HepG2 (cell line): ENCODE measurements around the gene MICB. TPM values are rescaled to one million over a fixed set of nuclear protein-coding genes. Genes with fewer than 3 reads are reported as not detected.

Experiments used
- CREM ChIP-seq, 2 experiments: sonication (generic) in 1 of 2; formaldehyde crosslinking in 1 of 2; IDR thresholded peaks; 2 replicates each; pipeline versions ENCODE4 v1.4.0 to v1.6.1; 2016 to 2020; ENCODE audit warnings: antibody characterized with exemption in 1 of 2, mild to moderate bottlenecking in 1 of 2, missing genetic modification reagents in 1 of 2
- ESRRA ChIP-seq: sonication (generic); formaldehyde crosslinking; IDR thresholded peaks from 2 replicates; pipeline ENCODE4 v1.5.1; 2020; ENCODE audit warnings: mild to moderate bottlenecking, low read depth, missing genetic modification reagents
- FOSL1 ChIP-seq: sonication (generic); formaldehyde crosslinking; IDR thresholded peaks from 2 replicates; pipeline ENCODE4 v1.9.0; 2021; ENCODE audit warnings: missing genetic modification reagents, borderline replicate concordance
- KAT7 ChIP-seq: IDR thresholded peaks from 2 replicates; pipeline ENCODE4 v1.6.1; 2018; ENCODE audit warnings: borderline replicate concordance, missing compliant biosample characterization
- MATR3 ChIP-seq: sonication (generic); formaldehyde crosslinking; IDR thresholded peaks from 2 replicates; pipeline ENCODE4 v1.4.0; 2020; ENCODE audit warnings: missing genetic modification reagents
- PCBP1 ChIP-seq: fragments of 200-400 bp; formaldehyde crosslinking; IDR thresholded peaks from 2 replicates; pipeline ENCODE4 v1.6.1; 2017; ENCODE audit warnings: mild to moderate bottlenecking, low read depth, low read length, borderline replicate concordance
- TFDP1 ChIP-seq: IDR thresholded peaks from 2 replicates; pipeline ENCODE4 v1.6.1; 2016; ENCODE audit warnings: missing compliant biosample characterization, missing genetic modification reagents, borderline replicate concordance
- ZFYVE20 ChIP-seq: sonication (generic); formaldehyde crosslinking; IDR thresholded peaks from 2 replicates; pipeline ENCODE4 v1.8.0; 2023; ENCODE audit warnings: low read depth, mild to moderate bottlenecking, moderate library complexity, missing genetic modification reagents, borderline replicate concordance
- ZKSCAN8 ChIP-seq: IDR thresholded peaks from 2 replicates; pipeline ENCODE4 v1.6.1; 2016; ENCODE audit warnings: borderline replicate concordance, missing genetic modification reagents, missing compliant biosample characterization
- ZNF136 ChIP-seq: sonication (generic); formaldehyde crosslinking; IDR thresholded peaks from 2 replicates; pipeline ENCODE4 v1.8.1; 2022; ENCODE audit warnings: low read depth, mild to moderate bottlenecking, moderate library complexity, missing genetic modification reagents
- ZNF282 ChIP-seq: fragments of 450-650 bp; IDR thresholded peaks from 2 replicates; pipeline ENCODE4 v1.6.1; 2018; ENCODE audit not compliant: partially characterized antibody
- ZNF34 ChIP-seq: sonication (generic); formaldehyde crosslinking; IDR thresholded peaks from 2 replicates; pipeline ENCODE4 v1.4.0; 2020; ENCODE audit warnings: mild to moderate bottlenecking, missing genetic modification reagents, borderline replicate concordance
- ZNF530 ChIP-seq: sonication (generic); formaldehyde crosslinking; IDR thresholded peaks from 2 replicates; pipeline ENCODE4 v1.5.0; 2020; ENCODE audit warnings: low read depth, mild to moderate bottlenecking, missing genetic modification reagents
- ZNF577 ChIP-seq: sonication (generic); formaldehyde crosslinking; IDR thresholded peaks from 2 replicates; pipeline ENCODE4 v1.4.0; 2020; ENCODE audit warnings: mild to moderate bottlenecking, low read depth, missing genetic modification reagents, borderline replicate concordance
- ZNF616 ChIP-seq: sonication (generic); formaldehyde crosslinking; IDR thresholded peaks from 2 replicates; pipeline ENCODE4 v1.5.0; 2020; ENCODE audit warnings: low read depth, mild to moderate bottlenecking, missing genetic modification reagents
- ZNF747 ChIP-seq: sonication (generic); formaldehyde crosslinking; IDR thresholded peaks from 2 replicates; pipeline ENCODE4 v1.8.1; 2023; ENCODE audit warnings: missing genetic modification reagents, mild to moderate bottlenecking, borderline replicate concordance
- ZNF776 ChIP-seq: sonication (generic); formaldehyde crosslinking; IDR thresholded peaks from 2 replicates; pipeline ENCODE4 v1.4.0; 2020; ENCODE audit warnings: mild to moderate bottlenecking, missing genetic modification reagents
- ZNF792 ChIP-seq: IDR thresholded peaks from 2 replicates; pipeline ENCODE4 v1.6.1; 2016
- ZZZ3 ChIP-seq: sonication (generic); formaldehyde crosslinking; IDR thresholded peaks from 2 replicates; pipeline ENCODE4 v1.4.0; 2020; ENCODE audit warnings: missing genetic modification reagents, mild to moderate bottlenecking, borderline replicate concordance
- polyA plus RNA-seq, 8 experiments: library from polyadenylated mRNA; depleted of rRNA in 3 of 8; stranded (reverse) in 7 of 8; unstranded in 1 of 8; fragments of >200 nt; fragmentation: Illumina TruSeq in 4 of 8; extraction: Trizol in 4 of 8; gene quantifications; 2 replicates each; pipeline versions ENCODE4 v1.2.1 to v1.2.3, GENCODE V29; 2011 to 2016; ENCODE audit warnings: low read depth in 4 of 8, missing spikeins in 1 of 8, mixed read lengths in 1 of 8; ENCODE audit not compliant: insufficient read depth in 1 of 8
- total RNA-seq, 5 experiments: library from RNA; depleted of rRNA; stranded (reverse); fragments of >200 nt; fragmentation: Illumina TruSeq; extraction: Trizol; gene quantifications; 2 replicates each; pipeline ENCODE4 v1.2.3, GENCODE V29; 2016; ENCODE audit warnings: low read depth in 1 of 5
- TF ChIP-seq, protein P1 (sequence below): sonication (generic); formaldehyde crosslinking; IDR thresholded peaks from 2 replicates; pipeline ENCODE4 v1.4.0; 2020; ENCODE audit warnings: missing genetic modification reagents, borderline replicate concordance
- TF ChIP-seq, protein P2 (sequence below): sonication (generic); formaldehyde crosslinking; IDR thresholded peaks from 2 replicates; pipeline ENCODE4 v1.5.1; 2020; ENCODE audit warnings: missing genetic modification reagents, mild to moderate bottlenecking, borderline replicate concordance
- TF ChIP-seq, protein P3 (sequence below): sonication (generic); formaldehyde crosslinking; IDR thresholded peaks from 2 replicates; pipeline ENCODE4 v1.8.1; 2023; ENCODE audit warnings: mild to moderate bottlenecking, moderate library complexity, missing genetic modification reagents

The MICB gene
- total and polyA plus RNA-seq, 2 of the 13 experiments (the other 11 are each of a cell fraction or from before 2014, with no cell fraction given), result 12.5 to 12.8 TPM

GRCh38 chr6:31541658-31542521 lies 43.9 kb downstream of the MICB start, which contains the start of gene DDX39B (continued):
- TF ChIP-seq CREM (IDR thresholded peaks at IDR 0.05) (peak; percentile 89), CREM (CRISPR knock-in tag; IDR thresholded peaks at IDR 0.05) (no peak), ZZZ3 (CRISPR knock-in tag) (peak; percentile 100), TFDP1 (CRISPR knock-in tag) (peak; percentile 97), KAT7 (CRISPR knock-in tag) (peak; percentile 78), ZNF776 (CRISPR knock-in tag) (peak; percentile 72; the same call in 1 of the 2 replicates), FOSL1 (CRISPR knock-in tag) (no peak), ZNF747 (CRISPR knock-in tag) (peak; percentile 76), ZNF530 (CRISPR knock-in tag) (no peak), PCBP1 (no peak), ZNF282 (no peak), ZFYVE20 (CRISPR knock-in tag) (0 out of 2 replicates have a peak, but pooled peaks have one; percentile 46), ZNF136 (CRISPR knock-in tag) (peak; percentile 61; the same call in 1 of the 2 replicates), ZNF577 (CRISPR knock-in tag) (no peak), ZKSCAN8 (CRISPR knock-in tag) (peak; percentile 74; the same call in 1 of the 2 replicates), MATR3 (CRISPR knock-in tag) (no peak), ZNF616 (peak; percentile 66), ZNF34 (CRISPR knock-in tag) (peak; percentile 65; the same call in 1 of the 2 replicates), ESRRA (CRISPR knock-in tag) (peak; percentile 98), ZNF792 (CRISPR knock-in tag) (no peak)
- TF ChIP-seq, protein P1, sequence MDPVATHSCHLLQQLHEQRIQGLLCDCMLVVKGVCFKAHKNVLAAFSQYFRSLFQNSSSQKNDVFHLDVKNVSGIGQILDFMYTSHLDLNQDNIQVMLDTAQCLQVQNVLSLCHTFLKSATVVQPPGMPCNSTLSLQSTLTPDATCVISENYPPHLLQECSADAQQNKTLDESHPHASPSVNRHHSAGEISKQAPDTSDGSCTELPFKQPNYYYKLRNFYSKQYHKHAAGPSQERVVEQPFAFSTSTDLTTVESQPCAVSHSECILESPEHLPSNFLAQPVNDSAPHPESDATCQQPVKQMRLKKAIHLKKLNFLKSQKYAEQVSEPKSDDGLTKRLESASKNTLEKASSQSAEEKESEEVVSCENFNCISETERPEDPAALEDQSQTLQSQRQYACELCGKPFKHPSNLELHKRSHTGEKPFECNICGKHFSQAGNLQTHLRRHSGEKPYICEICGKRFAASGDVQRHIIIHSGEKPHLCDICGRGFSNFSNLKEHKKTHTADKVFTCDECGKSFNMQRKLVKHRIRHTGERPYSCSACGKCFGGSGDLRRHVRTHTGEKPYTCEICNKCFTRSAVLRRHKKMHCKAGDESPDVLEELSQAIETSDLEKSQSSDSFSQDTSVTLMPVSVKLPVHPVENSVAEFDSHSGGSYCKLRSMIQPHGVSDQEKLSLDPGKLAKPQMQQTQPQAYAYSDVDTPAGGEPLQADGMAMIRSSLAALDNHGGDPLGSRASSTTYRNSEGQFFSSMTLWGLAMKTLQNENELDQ, result no peak; the same call in 1 of the 2 replicates
- TF ChIP-seq, protein P2, sequence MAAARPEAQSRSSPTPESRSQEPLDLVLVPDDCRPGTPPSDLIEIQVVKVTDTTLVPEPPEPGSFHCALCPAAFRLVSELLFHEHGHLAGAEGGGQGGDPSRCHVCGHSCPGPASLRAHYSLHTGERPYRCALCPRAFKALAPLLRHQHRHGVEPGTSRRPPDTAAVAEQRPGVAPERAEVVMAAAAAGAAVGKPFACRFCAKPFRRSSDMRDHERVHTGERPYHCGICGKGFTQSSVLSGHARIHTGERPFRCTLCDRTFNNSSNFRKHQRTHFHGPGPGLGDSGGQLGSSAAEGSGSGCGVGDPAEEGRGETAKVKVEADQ (CRISPR knock-in tag), result peak; percentile 96
- TF ChIP-seq, protein P3, sequence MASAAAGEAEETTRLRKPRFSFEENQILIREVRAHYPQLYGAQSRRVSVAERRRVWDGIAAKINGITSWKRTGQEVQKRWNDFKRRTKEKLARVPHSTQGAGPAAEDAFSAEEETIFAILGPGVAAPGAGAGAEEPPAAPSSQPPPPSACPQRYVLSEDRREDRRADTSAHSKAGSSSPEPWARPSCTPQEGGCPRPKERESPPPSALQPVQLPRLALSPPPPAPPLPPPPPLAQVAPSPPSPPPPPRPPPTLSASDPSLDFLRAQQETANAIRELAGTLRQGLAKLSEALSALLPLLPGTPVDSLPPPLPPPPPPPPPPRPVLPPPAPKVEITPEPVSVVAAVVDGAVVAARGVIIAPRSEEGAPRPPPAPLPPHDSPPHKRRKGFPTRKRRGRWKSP (CRISPR knock-in tag), result peak; percentile 91
